GM10847 (cell line): ENCODE data around the gene FGB.

Source experiments
- POLR2A ChIP-seq: IDR thresholded peaks from 2 replicates; pipeline ENCODE4 v1.6.1; 2011; ENCODE audit not compliant: insufficient read length; ENCODE audit errors: extremely low read depth

The FGB gene

GRCh38 chr4:154606728-154607723 lies 44.2 kb downstream of the FGB start:
- no peak for TF ChIP-seq POLR2A

DNA sequence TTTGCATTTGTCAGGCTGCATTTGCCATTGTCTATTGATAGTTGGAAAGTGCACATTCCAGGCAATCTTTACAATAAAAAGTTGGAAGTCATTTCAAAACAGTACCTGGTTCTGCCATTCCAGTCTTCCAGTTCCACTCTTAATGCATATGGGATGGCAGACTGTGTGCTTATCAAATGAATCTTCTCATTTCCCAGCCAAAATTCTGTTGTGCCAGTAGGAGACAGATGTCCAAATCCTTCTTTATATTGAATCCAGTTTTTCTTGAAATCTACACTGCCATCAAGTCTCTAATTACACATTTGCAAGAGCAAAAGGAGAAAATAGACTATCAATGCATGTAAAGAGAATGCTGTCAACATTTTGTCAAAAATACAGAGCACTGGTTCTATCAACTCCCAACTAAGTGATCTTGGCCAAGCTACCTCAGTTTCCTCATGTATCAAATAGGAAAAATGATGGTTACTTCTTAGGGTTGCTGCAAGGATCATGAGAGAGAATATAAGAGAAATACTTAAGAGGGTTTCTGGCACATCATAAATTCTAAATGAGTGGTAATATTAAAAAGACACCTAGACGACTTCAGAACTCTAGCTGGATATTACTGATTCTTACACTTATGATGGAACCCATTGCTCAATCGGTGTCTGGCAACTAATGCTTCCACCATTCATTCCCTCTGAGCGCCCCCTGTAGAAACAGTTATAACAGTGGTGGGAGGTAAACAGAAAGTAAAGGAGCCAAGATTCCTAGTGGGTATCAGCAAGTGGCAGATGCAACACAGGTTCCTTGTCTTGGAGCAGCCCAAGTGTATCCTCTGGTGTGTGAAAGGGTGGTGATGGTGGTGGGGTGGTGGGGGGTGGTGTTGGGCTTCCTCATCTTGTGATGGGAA lies 45.8 kb downstream of the FGB start:
- no peak for TF ChIP-seq POLR2A

DNA sequence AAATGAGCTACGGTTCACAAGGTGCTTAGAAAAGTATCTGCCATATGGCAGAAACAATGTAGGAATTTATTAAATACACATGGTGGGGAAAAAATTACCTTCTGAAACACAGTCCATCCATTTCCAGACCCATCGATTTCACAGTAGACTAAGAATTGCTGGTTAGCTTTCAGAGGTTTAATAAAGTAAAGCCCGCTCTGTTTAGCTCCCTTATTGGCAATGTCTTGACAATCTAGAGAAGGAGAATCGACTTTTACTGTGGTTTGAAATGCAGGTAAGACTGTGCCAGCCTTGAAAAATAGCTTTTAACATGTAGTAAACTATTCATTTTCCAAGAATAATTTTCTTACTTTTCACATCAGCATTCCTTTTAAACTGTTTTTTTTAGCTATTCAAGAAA lies 46.7 kb downstream of the FGB start:
- TF ChIP-seq POLR2A: no peak

GRCh38 chr4:154610582-154610981 lies 47.8 kb downstream of the FGB start:
- TF ChIP-seq POLR2A: no peak

- no peak for TF ChIP-seq POLR2A
Measured at GRCh38 chr4:154611833-154612232, 49.0 kb downstream of the FGB start.

DNA sequence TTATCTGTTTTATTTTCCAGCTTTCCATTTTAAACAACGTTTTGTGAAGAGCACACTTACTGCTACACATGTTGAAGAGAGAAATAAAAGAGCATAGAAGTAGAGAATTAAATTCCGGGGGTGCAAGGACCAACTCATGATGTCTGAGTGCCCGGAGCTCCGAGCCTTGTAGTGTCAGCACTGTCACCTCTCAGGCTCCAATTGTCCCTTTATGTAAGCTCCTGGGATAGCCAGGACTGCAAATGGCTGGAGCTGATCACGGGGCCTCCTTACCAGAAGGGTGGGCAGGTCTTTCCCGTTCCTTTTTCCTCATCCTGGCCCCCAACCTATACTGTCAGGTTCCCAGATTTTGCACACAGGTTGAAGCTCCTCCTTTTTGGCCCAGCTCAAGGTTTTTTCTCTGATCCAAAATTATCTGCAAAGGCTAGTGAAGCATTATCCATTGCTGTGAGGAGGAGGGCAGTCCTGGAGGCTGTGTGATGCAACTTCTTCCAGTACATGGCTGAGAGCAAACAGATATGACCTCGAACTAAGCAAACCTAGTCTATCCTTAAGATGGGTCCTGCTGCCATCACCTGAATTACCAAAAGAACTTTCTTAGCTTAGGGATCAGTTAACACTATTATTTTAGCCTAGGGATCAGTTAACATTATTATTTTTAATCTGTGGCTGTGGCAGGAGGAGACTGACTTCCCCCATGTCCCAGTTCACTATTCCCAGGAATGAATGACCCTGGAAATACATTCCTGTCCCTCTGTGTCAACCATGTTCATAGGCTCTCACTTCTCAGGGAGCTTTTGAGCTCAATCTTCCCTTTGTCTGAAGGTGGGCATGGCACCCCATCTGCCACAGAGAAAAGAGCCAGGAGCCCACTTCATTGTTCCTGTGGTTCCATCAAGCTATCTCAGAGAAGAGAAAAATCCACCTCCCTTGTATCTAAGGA lies 49.9 kb downstream of the FGB start, which contains the start of gene FGG:
Gene FGG (minus strand): TSS at position 185 of the 943 bp plus-strand sequence. CDS start 47 bp downstream, at position 138.
- no peak for TF ChIP-seq POLR2A

DNA sequence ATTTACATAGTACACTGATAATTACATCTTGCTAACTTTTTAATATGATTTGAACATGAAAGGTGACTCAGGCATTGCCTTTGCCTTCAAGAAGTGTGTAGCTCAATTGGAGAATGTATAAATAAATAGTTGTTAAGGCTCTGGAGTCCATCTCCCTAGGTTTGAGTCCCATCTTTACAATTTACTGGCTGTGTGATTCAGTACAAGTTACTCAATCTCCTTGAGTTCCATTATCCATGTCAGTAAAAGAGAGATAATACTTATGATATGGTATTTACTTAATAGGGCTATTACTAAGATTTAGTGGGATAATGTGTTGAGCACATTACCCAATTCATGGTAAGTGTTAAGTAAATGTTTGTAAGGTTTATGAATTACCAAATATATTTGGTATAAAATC lies 51.5 kb downstream of the FGB start:
- TF ChIP-seq POLR2A: no peak

DNA sequence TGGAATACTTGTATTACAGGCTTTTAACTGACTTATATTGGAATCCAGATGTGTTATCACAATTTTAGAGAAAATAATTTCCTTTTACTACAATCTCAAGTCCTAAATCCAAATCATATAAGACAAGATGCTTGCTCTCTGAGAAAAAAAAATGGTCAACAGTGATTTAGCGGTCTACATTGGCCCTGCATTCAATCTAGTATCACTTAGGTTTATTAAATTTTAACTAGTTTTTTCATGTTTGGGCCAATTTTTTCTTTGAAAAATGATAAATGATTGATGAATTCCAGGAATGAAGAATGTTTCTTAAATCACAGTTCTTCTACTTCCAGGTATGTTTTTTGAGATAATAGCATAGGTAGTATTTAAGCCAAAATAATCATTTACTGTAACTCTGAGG lies 52.4 kb downstream of the FGB start:
- no peak for TF ChIP-seq POLR2A

DNA sequence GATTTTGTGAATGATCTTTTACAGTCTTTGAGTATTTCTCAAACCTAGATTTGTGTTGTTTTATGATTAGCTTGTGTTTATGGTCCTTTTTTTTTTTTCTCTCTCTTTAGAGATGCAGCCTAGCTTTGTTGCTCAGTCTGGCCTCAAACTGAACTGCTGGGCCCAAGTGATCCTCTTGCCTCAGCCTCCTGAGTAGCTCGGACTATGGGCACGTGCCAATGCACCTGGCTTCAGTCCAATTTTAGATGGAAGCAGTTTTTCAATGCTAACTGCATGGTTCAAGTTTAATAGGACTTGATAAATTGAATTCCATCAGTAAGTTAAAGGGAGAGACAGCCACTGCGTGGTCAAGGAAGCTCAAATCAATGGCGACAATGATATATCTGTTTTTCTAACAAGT lies 53.5 kb downstream of the FGB start:
- TF ChIP-seq POLR2A: no peak

GRCh38 chr4:154616731-154617130 lies 53.9 kb downstream of the FGB start:
- TF ChIP-seq POLR2A: no peak

- TF ChIP-seq POLR2A: no peak
Measured at GRCh38 chr4:154617820-154618317, 55.1 kb downstream of the FGB start.

- TF ChIP-seq POLR2A: no peak
Measured at GRCh38 chr4:154618708-154619315, 56.0 kb downstream of the FGB start.

DNA sequence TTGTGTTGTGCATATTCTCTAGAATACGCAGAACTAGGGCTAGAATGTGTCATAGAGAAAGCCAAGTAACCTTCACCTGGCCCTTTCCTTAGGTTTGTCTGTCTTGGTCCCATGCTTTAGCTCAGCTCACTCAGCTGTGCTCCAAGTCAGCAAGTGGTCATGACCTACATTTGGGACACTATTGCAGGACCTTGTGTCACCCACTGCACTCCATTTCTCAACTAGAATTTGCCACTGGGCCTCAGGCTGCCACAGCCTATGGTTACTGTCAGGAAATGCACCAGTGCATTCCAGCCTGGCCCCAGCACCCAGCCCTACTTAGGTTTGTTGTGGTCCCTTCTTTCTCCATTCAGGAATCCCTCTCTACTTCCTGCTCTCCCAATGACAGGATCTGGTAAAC lies 57.3 kb downstream of the FGB start:
- no peak for TF ChIP-seq POLR2A
